Peyer's patch (tissue), 4 donors: ENCODE data around the gene FAM131A. TPM values are rescaled to one million over a fixed set of nuclear protein-coding genes. Genes with fewer than 3 reads are reported as not detected.

Experiments used
- DNase-seq, 3 donors: peaks; one replicate each; pipeline ENCODE4 v3.0.0-alpha.2; 2017 to 2019
- H3K27ac ChIP-seq, 4 donors: fragments of 200-600 bp; sonication (generic); one replicate each; pipeline ENCODE4 v1.5.1; 2016 to 2019
- H3K27me3 ChIP-seq, 2 donors: fragments of 200-600 bp; sonication (generic); one replicate each; pipeline ENCODE4 v1.5.1; 2019
- H3K36me3 ChIP-seq, 3 donors: fragments of 200-600 bp; sonication (generic); one replicate each; pipeline ENCODE4 v1.5.1; 2016 to 2019
- H3K4me1 ChIP-seq, 4 donors: fragments of 200-600 bp; sonication (generic); one replicate each; pipeline ENCODE4 v1.5.1; 2016 to 2019
- H3K4me3 ChIP-seq, 4 donors: fragments of 200-600 bp; sonication (generic); 1 replicate in 3 of 4; 2 replicates in 1 of 4; pipeline ENCODE4 v1.5.1; 2016 to 2019; ENCODE audit warnings: mild to moderate bottlenecking in 1 of 4
- H3K9me3 ChIP-seq, 4 donors: fragments of 200-600 bp; sonication (generic); one replicate each; pipeline ENCODE4 v1.5.1; 2016 to 2019; ENCODE audit warnings: mild to moderate bottlenecking in 1 of 4
- POLR2A ChIP-seq, 2 donors: fragments of 450-650 bp; IDR thresholded peaks; one replicate each; pipeline ENCODE4 v1.5.1; 2017; ENCODE audit warnings: antibody characterized with exemption in 2 of 2, mild to moderate bottlenecking in 2 of 2, moderate library complexity in 2 of 2
- total RNA-seq, 4 donors: library from RNA; depleted of rRNA; stranded (reverse); fragments of >200 nt; gene quantifications; one replicate each; pipeline ENCODE4 v1.1.0, GENCODE V29; 2016
- TF ChIP-seq, protein P1 (sequence below), 6 experiments: fragments of 450-650 bp in 4 of 6; fragments of 200-600 bp in 2 of 6; sonication (generic) in 1 of 6; IDR thresholded peaks; one replicate each; pipeline ENCODE4 v1.5.1; 2017 to 2019; ENCODE audit warnings: antibody characterized with exemption in 6 of 6, mild to moderate bottlenecking in 3 of 6, moderate library complexity in 1 of 6

The FAM131A gene
- total RNA-seq, 4 donors from 2014 or later: 5.8 to 47.9 (median 19.6) TPM

DNA sequence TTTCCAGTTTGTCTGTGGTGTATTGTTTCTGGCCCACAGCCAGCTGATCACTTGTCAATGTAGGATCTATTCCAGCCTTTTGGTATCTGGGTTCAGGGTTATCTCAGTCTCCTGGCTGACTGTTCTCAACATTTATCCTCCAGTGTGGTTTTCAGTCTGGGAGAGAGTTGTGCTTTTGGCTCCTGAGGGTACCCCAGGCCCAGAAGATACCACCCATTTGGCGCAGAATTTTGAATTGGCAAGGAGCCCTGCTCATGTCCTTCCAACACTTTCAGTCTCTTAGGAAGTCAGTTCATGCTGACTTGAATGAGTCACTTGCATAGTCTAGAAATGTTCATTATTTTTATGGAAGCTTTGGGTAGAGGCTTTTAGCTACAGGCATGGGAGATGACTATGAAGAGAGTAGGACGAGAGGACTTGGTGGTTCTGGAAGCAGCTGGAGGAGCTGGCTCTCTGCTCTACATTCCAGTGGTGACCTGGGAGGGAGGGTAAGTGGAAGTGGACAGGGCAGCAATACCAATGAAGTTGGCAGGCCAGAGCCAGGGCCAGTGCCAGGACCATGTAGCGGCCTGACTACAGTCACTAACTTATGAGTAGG is 31.3 kb downstream of the FAM131A start:
- TF ChIP-seq POLR2A (IDR thresholded peaks at IDR 0.05): no peak
- TF ChIP-seq, protein P1, sequence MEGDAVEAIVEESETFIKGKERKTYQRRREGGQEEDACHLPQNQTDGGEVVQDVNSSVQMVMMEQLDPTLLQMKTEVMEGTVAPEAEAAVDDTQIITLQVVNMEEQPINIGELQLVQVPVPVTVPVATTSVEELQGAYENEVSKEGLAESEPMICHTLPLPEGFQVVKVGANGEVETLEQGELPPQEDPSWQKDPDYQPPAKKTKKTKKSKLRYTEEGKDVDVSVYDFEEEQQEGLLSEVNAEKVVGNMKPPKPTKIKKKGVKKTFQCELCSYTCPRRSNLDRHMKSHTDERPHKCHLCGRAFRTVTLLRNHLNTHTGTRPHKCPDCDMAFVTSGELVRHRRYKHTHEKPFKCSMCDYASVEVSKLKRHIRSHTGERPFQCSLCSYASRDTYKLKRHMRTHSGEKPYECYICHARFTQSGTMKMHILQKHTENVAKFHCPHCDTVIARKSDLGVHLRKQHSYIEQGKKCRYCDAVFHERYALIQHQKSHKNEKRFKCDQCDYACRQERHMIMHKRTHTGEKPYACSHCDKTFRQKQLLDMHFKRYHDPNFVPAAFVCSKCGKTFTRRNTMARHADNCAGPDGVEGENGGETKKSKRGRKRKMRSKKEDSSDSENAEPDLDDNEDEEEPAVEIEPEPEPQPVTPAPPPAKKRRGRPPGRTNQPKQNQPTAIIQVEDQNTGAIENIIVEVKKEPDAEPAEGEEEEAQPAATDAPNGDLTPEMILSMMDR (IDR thresholded peaks at IDR 0.05): no peak
- no peak overlapping the region for H3K27ac ChIP-seq
- DNase-seq: no peak
- H3K27me3 ChIP-seq: no peaks in the 10 kb centered on the region
- H3K4me1 ChIP-seq: peaks cover 0 to 20% (median 0%) of the 10 kb centered on the region in 4 donors
- H3K4me3 ChIP-seq: no peak overlapping the region
- H3K9me3 ChIP-seq: no peaks in the 10 kb centered on the region
- H3K36me3 ChIP-seq: peaks cover 0 to 31% (median 0%) of the 10 kb centered on the region in 3 donors

DNA sequence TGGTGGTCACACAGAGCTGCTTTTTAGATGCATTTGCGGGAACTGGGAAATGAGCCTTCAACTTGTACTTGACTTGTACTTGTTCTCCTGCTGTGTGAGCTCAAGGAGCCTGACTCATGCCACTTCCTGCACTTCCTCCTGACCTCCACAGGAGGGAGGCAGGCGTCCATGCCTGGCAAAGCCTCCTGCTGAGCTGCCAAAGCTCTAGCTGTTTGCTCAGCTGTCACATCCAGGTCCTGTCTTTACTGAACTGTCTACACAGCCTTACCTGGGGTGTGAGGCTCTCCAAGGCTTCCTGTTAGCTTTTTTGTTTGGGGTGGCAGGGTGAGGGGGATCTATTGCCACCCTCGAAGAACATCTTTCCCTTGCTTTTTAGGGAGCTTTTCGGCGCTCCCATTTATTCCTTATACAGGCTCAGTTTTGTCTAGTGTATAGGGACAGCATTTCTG is 34.2 kb downstream of the FAM131A start:
- DNase-seq: peak; percentile 34 to 86 (median 78)
- no peak overlapping the region for H3K4me3 ChIP-seq
- no peak for TF ChIP-seq POLR2A (IDR thresholded peaks at IDR 0.05)
- TF ChIP-seq, protein P1 (IDR thresholded peaks at IDR 0.05): peak; percentile 41 to 96 (median 88)
- H3K36me3 ChIP-seq: peaks cover 0 to 22% (median 0%) of the 10 kb centered on the region in 3 donors
- no peaks in the 10 kb centered on the region for H3K9me3 ChIP-seq
- no peaks in the 10 kb centered on the region for H3K27me3 ChIP-seq
- H3K27ac ChIP-seq: no peak overlapping the region
- peaks cover 0 to 5% (median 0%) of the 10 kb centered on the region in 4 donors for H3K4me1 ChIP-seq

DNA sequence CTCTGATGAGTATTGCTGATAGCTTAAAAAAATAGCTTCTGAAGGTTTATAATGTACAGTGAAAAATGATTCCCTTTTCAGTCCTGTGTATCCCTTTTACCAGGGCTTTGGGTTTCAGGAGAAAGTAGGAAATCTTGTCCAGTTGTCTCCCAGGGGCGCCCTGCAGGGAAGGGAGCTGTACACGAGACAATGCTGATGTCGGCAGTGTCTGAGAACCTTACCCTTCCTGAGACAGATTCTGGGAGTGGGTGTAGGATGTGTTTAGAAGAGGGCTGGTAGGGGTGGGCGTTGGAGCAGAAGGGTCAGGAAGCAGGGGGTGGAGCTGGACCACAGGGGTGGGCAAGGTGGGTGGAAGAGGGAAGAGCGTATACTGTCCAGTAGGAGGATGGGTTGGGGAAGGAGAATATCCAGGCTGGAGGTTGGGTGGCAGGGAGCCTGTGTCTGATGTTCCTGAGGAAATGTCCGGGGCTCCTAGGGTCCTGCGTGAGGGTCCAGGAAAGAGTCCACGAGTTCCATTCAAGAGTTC is 35.0 kb downstream of the FAM131A start:
- TF ChIP-seq, protein P1 (IDR thresholded peaks at IDR 0.05): no peak
- no peak for TF ChIP-seq POLR2A (IDR thresholded peaks at IDR 0.05)
- Histone ChIP-seq H3K4me1 (peaks cover 0 to 5% (median 0%) of the 10 kb centered on the region in 4 donors), H3K9me3 (no peaks in the 10 kb centered on the region), H3K36me3 (peaks cover 0 to 19% (median 0%) of the 10 kb centered on the region in 3 donors), H3K4me3 (no peak overlapping the region), H3K27ac (no peak overlapping the region), H3K27me3 (no peaks in the 10 kb centered on the region)
- no peak for DNase-seq

DNA sequence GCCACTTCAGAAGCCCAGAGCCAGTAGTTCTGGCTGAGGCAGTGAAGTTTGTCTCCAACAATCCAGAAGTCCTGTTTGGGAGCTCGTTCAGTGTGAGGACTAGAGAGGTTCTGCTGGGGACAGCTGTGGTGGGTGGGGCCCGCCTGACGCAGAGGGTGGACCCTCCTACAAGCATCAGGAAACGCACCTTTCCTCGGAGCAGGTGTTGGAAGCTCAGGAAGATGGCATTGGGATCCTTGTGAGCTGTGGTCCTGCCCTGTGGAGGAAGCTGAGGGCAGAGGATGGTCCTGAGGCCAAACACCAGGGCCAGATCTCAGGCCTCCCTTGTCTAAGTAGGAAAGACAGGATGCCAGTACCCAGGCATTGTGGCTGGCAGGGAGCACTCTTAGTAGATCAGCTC is 35.5 kb downstream of the FAM131A start:
- no peak for DNase-seq
- Histone ChIP-seq H3K9me3 (no peaks in the 10 kb centered on the region), H3K36me3 (peaks cover 0 to 15% (median 0%) of the 10 kb centered on the region in 3 donors), H3K4me3 (no peak overlapping the region), H3K27ac (no peak overlapping the region), H3K27me3 (no peaks in the 10 kb centered on the region), H3K4me1 (peaks cover 0 to 5% (median 0%) of the 10 kb centered on the region in 4 donors)
- TF ChIP-seq, protein P1 (IDR thresholded peaks at IDR 0.05): no peak
- TF ChIP-seq POLR2A (IDR thresholded peaks at IDR 0.05): no peak

DNA sequence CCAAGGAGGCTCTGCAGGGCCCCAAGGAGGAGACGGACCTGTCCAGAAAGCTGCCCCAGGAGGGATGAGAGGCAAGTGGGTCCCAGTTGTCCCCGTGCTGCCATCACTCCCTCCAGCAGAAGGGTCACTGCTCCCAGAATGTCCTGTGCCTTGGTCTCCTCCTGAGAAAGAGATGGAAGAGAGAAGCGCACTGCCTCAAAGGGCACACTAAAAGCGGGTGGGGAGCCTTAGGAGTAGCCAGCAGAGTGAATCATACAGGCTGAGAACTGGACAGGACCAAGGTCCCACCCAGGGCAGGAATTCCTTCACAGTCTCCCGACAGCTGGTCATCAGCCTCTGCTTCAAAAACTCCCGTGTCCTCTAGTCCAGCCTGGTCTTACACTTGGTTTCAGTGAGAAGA is 36.0 kb downstream of the FAM131A start:
- Histone ChIP-seq H3K27me3 (no peaks in the 10 kb centered on the region), H3K36me3 (peaks cover 0 to 10% (median 0%) of the 10 kb centered on the region in 3 donors), H3K27ac (no peak overlapping the region), H3K4me1 (peaks cover 0 to 5% (median 0%) of the 10 kb centered on the region in 4 donors), H3K9me3 (no peaks in the 10 kb centered on the region), H3K4me3 (no peak overlapping the region)
- no peak for DNase-seq
- no peak for TF ChIP-seq POLR2A (IDR thresholded peaks at IDR 0.05)
- TF ChIP-seq, protein P1 (IDR thresholded peaks at IDR 0.05): no peak
